HG02763 (cell line): ENCODE results near the gene HYAL1.
A peak's percentile ranks its signal among the peaks of the same experiment; 100 is the strongest.
"Not testable (repeated sequence)": the region's sequence is repeated elsewhere in the genome, so short reads cannot be mapped to it uniquely, and the experiment has no call there.

Experiments used
- ATAC-seq: cut with Tn5 transposase; IDR thresholded peaks from one replicate; pipeline ENCODE4 v1.9.1; 2021; ENCODE audit warnings: mild to moderate bottlenecking, moderate library complexity; ENCODE audit not compliant: unreplicated experiment

The HYAL1 gene

GRCh38 chr3:50319181-50319893 lies 16.0 kb upstream of the HYAL1 start:
- no peak for ATAC-seq

- ATAC-seq, result no peak
These were observed 15.2 kb upstream of the HYAL1 start for GRCh38 chr3:50318615-50319014.

- ATAC-seq, result no peak
These were observed 14.8 kb upstream of the HYAL1 start for GRCh38 chr3:50318163-50318562.

GRCh38 chr3:50317300-50317699 lies 13.9 kb upstream of the HYAL1 start:
- no peak for ATAC-seq

GRCh38 chr3:50316657-50317242 lies 13.4 kb upstream of the HYAL1 start:
- ATAC-seq, result no peak

GRCh38 chr3:50314816-50315215 lies 11.4 kb upstream of the HYAL1 start:
- no peak for ATAC-seq

GRCh38 chr3:50314342-50314741 lies 11.0 kb upstream of the HYAL1 start:
- ATAC-seq, result no peak

- not testable (repeated sequence) for ATAC-seq
These were observed 8.7 kb upstream of the HYAL1 start for GRCh38 chr3:50312041-50312440.

- no peak for ATAC-seq
These were observed 1.2 kb upstream of the HYAL1 start for GRCh38 chr3:50304601-50305000.

GRCh38 chr3:50302095-50303012 lies 1.0 kb downstream of the HYAL1 start:
- no peak for ATAC-seq

- no peak for ATAC-seq
These were observed 2.6 kb downstream of the HYAL1 start for GRCh38 chr3:50300681-50301254.

GRCh38 chr3:50299929-50300680 lies 3.3 kb downstream of the HYAL1 start:
- ATAC-seq, result no peak

GRCh38 chr3:50299638-50299928 lies 3.8 kb downstream of the HYAL1 start:
- no peak for ATAC-seq

- peak; percentile 85 for ATAC-seq
These were observed 4.3 kb downstream of the HYAL1 start, which contains the start of the genes HYAL3 and NAA80 for GRCh38 chr3:50298836-50299637. HYAL3 (minus strand) TSS chr3:50299405; CDS start chr3:50295602, 3,803 bp downstream. NAA80 (minus strand) TSS chr3:50299405; CDS start chr3:50297463, 1,942 bp downstream.

GRCh38 chr3:50297896-50298725 lies 5.3 kb downstream of the HYAL1 start:
- ATAC-seq, result no peak

GRCh38 chr3:50297384-50297775 lies 6.0 kb downstream of the HYAL1 start:
- no peak for ATAC-seq

GRCh38 chr3:50296721-50297383 lies 6.5 kb downstream of the HYAL1 start:
- ATAC-seq, result no peak
